CD4-positive, alpha-beta T cell treated with Interferon alpha-2 for 1 hour (primary cell): ENCODE results near the gene SMARCD2.
"Not testable (repeated sequence)": the region's sequence is repeated elsewhere in the genome, so short reads cannot be mapped to it uniquely, and the experiment has no call there.

Source experiments
- DNase-seq, 2 donors: peaks; one replicate each; pipeline ENCODE4 v3.0.0-alpha.2; 2020 to 2022

SMARCD2 gene

DNA sequence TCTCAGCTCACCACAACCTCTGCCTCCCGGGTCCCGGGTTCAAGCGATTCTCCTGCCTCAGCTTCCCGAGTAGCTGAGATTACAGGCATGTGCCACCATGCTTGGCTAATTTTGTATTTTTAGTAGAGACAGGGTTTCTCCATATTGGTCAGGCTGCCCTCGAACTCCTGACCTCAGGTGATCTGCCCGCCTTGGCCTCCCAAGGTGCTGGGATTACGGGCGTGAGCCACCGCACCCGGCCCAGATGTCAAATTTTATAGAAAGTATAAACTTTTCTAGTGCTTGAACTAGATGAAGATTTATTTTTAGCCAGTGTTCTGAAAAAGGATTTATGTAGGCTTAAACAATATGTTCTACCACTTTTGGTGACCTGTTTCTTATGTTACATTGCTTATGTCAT is 46.1 kb downstream of the SMARCD2 start:
- not testable (repeated sequence) for DNase-seq

DNA sequence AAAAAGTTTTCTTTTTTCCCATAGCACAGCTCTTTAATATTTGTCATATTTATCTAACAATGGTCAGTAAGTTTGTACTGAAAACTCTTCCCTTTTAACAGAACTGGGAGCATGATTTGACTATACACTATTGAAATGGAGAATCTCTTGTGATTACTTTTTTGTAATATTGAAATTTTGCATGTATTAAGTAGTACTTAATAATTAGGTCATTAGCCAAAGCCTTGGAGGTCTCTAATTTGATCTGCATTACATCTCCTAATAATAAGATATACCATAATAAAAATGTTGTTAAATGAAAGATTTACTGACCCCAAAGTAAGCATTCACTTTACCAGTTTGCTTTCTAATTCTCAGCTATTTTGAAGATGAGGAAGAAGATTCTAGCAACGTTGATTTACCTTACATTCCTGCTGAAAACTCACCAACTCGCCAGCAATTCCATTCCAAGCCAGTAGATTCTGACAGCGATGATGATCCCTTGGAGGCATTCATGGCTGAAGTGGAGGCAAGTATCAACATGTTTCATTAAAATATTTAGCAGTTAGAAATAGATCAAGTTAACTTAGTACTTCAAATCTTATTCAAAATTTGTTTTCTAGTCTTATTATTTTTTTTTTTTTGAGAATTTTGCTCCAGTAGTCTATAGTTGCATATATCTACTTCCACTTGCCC is 50.3 kb downstream of the SMARCD2 start:
- DNase-seq = no peak

DNA sequence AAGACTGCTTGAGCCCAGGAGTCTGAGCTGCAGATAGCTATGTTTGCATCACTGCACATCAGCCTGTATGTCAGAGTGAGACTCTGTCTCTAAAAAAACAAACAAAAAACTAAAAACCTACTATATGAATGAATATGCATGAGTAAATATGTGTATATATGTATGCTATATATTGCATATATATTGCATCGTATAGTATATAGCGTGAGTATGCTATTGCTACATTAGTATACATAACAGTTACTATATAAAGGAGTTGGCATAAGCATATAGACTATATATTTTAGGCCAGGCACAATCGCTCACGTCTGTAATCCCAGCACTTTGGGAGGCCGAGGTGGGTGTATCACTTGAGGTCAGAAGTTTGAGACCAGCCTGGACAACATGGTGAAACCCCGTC is 52.4 kb downstream of the SMARCD2 start:
- no peak for DNase-seq

DNA sequence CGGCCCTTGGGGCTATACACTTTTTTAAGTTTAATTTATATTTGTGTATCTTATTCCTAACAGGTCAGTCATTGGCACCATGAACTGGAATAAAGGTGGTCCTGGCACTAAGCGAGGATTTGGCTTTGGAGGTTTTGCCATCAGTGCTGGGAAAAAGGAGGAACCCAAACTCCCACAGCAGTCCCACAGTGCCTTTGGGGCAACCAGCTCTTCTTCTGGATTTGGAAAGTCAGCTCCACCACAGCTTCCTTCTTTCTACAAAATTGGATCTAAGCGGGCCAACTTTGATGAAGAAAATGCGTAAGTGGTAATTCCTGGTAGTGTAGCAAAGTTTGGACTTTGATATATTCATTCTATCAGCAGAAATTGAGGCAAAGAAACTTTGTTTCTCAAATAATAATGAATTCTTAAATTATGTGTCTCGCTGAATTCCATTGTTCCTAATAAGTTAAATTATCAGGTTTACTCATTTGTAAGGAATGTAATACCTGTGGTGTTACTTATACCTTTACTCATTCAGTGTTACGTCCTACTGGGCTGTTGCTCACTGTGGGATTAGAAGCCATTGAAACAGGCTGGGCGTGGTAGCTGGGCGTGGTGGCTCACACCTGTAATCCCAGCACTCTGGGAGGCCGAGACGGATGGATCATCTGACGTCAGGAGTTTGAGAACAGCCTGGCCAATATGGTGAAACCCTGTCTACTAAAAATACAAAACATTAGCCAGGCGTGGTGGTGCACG is 55.3 kb downstream of the SMARCD2 start:
- no peak for DNase-seq

DNA sequence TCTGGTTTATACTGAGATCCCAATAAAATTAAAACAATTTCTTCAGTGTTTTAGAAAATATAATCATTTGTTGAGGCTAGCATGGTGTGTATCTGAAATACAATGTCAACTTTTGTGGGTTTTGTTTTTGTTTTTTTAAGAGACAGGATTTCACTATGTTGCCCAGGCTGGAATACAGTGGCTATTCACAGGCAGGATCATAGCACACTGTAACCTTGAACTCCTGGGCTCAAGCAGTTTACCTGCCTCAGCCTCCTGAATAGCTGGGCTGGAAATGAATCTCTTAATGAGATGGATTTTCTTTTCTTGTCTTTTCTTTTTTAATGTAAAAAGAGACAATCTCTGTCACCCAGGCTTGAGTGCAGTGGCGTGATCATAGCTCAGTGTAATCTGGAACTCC is 56.4 kb downstream of the SMARCD2 start:
- DNase-seq = no peak

DNA sequence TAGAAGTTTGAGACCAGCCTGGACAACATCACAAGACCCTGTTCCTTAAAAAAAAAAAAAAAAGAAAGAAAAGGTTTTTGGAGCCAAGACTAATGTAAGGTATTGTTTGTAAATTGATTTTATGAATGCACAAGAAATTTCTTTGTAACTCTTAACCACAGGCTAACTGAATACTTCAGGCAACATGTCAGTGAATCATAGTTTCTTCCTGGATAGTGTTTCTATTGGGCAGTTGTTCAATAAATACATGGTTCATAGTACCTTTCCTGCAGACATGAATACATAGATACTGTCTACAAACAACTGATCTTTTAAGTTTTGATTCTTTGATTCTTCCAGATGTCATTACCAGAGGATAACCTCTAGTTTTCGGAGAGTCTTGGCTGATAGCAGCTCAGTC is 56.9 kb downstream of the SMARCD2 start:
- no peak for DNase-seq

DNA sequence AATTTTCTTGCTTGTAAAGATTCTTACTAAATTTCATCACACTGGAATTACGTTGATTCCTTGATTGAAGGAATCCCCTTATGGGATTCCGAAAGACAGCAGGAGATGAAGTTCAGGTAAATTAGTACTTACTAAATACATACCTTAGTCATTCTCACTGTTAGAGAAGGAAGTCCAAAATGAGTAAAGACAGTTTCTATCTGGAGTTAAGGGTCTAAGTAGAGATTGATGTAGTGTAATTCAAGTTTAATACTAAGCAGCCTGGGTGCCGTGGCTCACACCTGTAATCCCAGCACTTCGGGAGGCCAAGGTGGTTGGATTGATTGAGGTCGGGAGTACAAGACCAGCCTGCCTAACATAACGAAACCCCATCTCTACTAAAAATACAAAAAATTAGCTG is 59.0 kb downstream of the SMARCD2 start:
- no peak for DNase-seq
